Measurements from ENCODE around the gene ZNF280C. TPM values are rescaled to one million over a fixed set of nuclear protein-coding genes. Genes with fewer than 3 reads are reported as not detected.

The ZNF280C gene
- total and polyA plus RNA-seq, 4 donors: 0.50 to 2.3 (median 1.00) TPM

DNA sequence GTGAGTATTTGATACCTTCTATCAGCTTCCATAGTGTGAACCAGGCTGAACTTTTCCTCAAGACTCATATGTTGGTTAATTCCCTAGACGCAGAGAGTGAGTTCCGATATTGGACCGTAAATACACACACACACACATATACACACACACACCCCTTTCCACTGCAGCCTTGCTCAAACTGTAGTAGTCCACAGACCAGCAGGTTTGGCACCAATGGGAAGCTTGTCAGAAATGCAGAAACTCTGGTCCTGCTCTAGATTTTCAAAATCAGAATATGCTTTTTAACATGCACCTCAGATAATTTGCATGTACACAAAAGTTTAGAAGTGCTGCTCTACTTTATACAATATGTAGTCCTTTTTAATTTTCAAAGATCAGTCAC is 27.6 kb upstream of the ZNF280C start:
- Histone ChIP-seq H3K27me3 (ENCODE audit: control insufficient read depth in 4 of 4, insufficient read depth in 4 of 4, low read length in 3 of 4) (no peaks in the 10 kb centered on the region), H3K9me3 (ENCODE audit: control insufficient read depth in 4 of 4, low read length in 3 of 4) (no peaks in the 10 kb centered on the region), H3K4me3 (ENCODE audit: low read depth in 1 of 3, low read length in 3 of 3) (no peak overlapping the region), H3K36me3 (ENCODE audit: control insufficient read depth in 4 of 4, insufficient read depth in 3 of 4, low read depth in 1 of 4, low read length in 3 of 4) (no peaks in the 10 kb centered on the region), H3K4me1 (ENCODE audit: control insufficient read depth in 4 of 4, insufficient read depth in 4 of 4, low read length in 3 of 4) (peaks cover 0 to 8% (median 3%) of the 10 kb centered on the region in 4 donors), H3K27ac (ENCODE audit: low read depth in 1 of 2, low read length in 2 of 2) (no peak overlapping the region), H3K9ac (ENCODE audit: low read depth in 1 of 2, low read length in 2 of 2) (no peak overlapping the region)
- TF ChIP-seq FOXA2 (IDR thresholded peaks at IDR 0.05) (no peak), FOXA1 (IDR thresholded peaks at IDR 0.05) (no peak), RAD21 (IDR thresholded peaks at IDR 0.05) (no peak), HNF4A (conservative IDR thresholded peaks at IDR 0.05) (no peak), NR2F2 (IDR thresholded peaks at IDR 0.05) (no peak), SP1 (IDR thresholded peaks at IDR 0.05) (no peak)
- whole genome bisulfite sequencing: 30% methylated on average over 3 of the region's 3 CpGs
- no peak for DNase-seq (ENCODE audit: low spot score)

GRCh38 chrX:130295519-130296296 is 27.0 kb upstream of the ZNF280C start:
- no peak overlapping the region for H3K4me3 ChIP-seq (ENCODE audit: low read depth in 1 of 3, low read length in 3 of 3)
- no peak overlapping the region for H3K27ac ChIP-seq (ENCODE audit: low read depth in 1 of 2, low read length in 2 of 2)
- WGBS: 62% methylated on average over 5 of the region's 5 CpGs
- no peak overlapping the region for H3K9ac ChIP-seq (ENCODE audit: low read depth in 1 of 2, low read length in 2 of 2)
- peaks cover 0 to 8% (median 3%) of the 10 kb centered on the region in 4 donors for H3K4me1 ChIP-seq (ENCODE audit: control insufficient read depth in 4 of 4, insufficient read depth in 4 of 4, low read length in 3 of 4)
- TF ChIP-seq YY1 (IDR thresholded peaks at IDR 0.05) (no peak), MAX (IDR thresholded peaks at IDR 0.05) (no peak), HNF4A (conservative IDR thresholded peaks at IDR 0.05) (peak; percentile 71 to 74), ATF3 (IDR thresholded peaks at IDR 0.05) (no peak), SP1 (IDR thresholded peaks at IDR 0.05) (peak; percentile 57), RAD21 (IDR thresholded peaks at IDR 0.05) (no peak), NR2F2 (IDR thresholded peaks at IDR 0.05) (no peak), GABPA (IDR thresholded peaks at IDR 0.05 in 1 of 2, conservative IDR thresholded peaks at IDR 0.05 in 1 of 2) (no peak), TAF1 (conservative IDR thresholded peaks at IDR 0.05) (no peak), FOXA2 (IDR thresholded peaks at IDR 0.05) (no peak), HNF4G (IDR thresholded peaks at IDR 0.05) (no peak), EGR1 (IDR thresholded peaks at IDR 0.05; ENCODE audit: low read depth in 2 of 2) (no peak)
- TF ChIP-seq, protein P1, sequence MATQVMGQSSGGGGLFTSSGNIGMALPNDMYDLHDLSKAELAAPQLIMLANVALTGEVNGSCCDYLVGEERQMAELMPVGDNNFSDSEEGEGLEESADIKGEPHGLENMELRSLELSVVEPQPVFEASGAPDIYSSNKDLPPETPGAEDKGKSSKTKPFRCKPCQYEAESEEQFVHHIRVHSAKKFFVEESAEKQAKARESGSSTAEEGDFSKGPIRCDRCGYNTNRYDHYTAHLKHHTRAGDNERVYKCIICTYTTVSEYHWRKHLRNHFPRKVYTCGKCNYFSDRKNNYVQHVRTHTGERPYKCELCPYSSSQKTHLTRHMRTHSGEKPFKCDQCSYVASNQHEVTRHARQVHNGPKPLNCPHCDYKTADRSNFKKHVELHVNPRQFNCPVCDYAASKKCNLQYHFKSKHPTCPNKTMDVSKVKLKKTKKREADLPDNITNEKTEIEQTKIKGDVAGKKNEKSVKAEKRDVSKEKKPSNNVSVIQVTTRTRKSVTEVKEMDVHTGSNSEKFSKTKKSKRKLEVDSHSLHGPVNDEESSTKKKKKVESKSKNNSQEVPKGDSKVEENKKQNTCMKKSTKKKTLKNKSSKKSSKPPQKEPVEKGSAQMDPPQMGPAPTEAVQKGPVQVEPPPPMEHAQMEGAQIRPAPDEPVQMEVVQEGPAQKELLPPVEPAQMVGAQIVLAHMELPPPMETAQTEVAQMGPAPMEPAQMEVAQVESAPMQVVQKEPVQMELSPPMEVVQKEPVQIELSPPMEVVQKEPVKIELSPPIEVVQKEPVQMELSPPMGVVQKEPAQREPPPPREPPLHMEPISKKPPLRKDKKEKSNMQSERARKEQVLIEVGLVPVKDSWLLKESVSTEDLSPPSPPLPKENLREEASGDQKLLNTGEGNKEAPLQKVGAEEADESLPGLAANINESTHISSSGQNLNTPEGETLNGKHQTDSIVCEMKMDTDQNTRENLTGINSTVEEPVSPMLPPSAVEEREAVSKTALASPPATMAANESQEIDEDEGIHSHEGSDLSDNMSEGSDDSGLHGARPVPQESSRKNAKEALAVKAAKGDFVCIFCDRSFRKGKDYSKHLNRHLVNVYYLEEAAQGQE (IDR thresholded peaks at IDR 0.05): no peak
- TF ChIP-seq, protein P2, sequence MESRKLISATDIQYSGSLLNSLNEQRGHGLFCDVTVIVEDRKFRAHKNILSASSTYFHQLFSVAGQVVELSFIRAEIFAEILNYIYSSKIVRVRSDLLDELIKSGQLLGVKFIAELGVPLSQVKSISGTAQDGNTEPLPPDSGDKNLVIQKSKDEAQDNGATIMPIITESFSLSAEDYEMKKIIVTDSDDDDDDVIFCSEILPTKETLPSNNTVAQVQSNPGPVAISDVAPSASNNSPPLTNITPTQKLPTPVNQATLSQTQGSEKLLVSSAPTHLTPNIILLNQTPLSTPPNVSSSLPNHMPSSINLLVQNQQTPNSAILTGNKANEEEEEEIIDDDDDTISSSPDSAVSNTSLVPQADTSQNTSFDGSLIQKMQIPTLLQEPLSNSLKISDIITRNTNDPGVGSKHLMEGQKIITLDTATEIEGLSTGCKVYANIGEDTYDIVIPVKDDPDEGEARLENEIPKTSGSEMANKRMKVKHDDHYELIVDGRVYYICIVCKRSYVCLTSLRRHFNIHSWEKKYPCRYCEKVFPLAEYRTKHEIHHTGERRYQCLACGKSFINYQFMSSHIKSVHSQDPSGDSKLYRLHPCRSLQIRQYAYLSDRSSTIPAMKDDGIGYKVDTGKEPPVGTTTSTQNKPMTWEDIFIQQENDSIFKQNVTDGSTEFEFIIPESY (IDR thresholded peaks at IDR 0.05): no peak
- TF ChIP-seq, protein P3, sequence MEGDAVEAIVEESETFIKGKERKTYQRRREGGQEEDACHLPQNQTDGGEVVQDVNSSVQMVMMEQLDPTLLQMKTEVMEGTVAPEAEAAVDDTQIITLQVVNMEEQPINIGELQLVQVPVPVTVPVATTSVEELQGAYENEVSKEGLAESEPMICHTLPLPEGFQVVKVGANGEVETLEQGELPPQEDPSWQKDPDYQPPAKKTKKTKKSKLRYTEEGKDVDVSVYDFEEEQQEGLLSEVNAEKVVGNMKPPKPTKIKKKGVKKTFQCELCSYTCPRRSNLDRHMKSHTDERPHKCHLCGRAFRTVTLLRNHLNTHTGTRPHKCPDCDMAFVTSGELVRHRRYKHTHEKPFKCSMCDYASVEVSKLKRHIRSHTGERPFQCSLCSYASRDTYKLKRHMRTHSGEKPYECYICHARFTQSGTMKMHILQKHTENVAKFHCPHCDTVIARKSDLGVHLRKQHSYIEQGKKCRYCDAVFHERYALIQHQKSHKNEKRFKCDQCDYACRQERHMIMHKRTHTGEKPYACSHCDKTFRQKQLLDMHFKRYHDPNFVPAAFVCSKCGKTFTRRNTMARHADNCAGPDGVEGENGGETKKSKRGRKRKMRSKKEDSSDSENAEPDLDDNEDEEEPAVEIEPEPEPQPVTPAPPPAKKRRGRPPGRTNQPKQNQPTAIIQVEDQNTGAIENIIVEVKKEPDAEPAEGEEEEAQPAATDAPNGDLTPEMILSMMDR (IDR thresholded peaks at IDR 0.05; ENCODE audit: low read depth, low read length, missing input control): no peak
- H3K9me3 ChIP-seq (ENCODE audit: control insufficient read depth in 4 of 4, low read length in 3 of 4): no peaks in the 10 kb centered on the region
- DNase-seq (ENCODE audit: low spot score): no peak
- no peaks in the 10 kb centered on the region for H3K36me3 ChIP-seq (ENCODE audit: control insufficient read depth in 4 of 4, insufficient read depth in 3 of 4, low read depth in 1 of 4, low read length in 3 of 4)
- no peaks in the 10 kb centered on the region for H3K27me3 ChIP-seq (ENCODE audit: control insufficient read depth in 4 of 4, insufficient read depth in 4 of 4, low read length in 3 of 4)

All from liver (tissue), 9 donors.